NCI-H748 (cell line): Measurements from ENCODE around the gene MRS2.
"Not testable (repeated sequence)": the region's sequence is repeated elsewhere in the genome, so short reads cannot be mapped to it uniquely, and the experiment has no call there.

Source experiments
- DNase-seq: peaks from one replicate; lab custom pipeline; 2025; ENCODE audit not compliant: unreplicated experiment; lab: John Stamatoyannopoulos, UW

MRS2 gene, protein sequence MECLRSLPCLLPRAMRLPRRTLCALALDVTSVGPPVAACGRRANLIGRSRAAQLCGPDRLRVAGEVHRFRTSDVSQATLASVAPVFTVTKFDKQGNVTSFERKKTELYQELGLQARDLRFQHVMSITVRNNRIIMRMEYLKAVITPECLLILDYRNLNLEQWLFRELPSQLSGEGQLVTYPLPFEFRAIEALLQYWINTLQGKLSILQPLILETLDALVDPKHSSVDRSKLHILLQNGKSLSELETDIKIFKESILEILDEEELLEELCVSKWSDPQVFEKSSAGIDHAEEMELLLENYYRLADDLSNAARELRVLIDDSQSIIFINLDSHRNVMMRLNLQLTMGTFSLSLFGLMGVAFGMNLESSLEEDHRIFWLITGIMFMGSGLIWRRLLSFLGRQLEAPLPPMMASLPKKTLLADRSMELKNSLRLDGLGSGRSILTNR

GRCh38 chr6:24402697-24403500, at the start of gene MRS2:
MRS2 (plus strand) TSS chr6:24402936; CDS start chr6:24403047, 111 bp downstream.
- peak; percentile 99 for DNase-seq

DNA sequence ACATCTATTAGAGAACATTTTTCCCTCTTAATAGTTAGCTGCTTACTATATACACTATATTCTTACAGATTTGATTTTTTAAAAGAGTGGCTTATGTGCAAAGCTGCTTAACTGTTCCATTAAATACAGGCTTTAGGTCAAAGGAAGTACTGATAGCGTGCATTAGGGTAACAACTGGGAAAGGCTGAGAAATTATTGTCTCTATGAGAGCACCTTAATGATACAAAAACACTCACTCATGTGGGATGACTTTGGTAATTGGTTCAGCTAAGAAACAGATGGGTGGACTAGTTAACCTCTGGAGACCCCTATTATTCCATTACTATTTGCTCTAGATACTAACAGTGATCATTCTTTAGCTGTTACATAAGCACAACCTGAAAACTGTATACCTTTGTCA, 48.9 kb upstream of the MRS2 start:
- peak; percentile 50 for DNase-seq

- no peak for DNase-seq
Measured at GRCh38 chr6:24355393-24355792, 47.3 kb upstream of the MRS2 start.

DNA sequence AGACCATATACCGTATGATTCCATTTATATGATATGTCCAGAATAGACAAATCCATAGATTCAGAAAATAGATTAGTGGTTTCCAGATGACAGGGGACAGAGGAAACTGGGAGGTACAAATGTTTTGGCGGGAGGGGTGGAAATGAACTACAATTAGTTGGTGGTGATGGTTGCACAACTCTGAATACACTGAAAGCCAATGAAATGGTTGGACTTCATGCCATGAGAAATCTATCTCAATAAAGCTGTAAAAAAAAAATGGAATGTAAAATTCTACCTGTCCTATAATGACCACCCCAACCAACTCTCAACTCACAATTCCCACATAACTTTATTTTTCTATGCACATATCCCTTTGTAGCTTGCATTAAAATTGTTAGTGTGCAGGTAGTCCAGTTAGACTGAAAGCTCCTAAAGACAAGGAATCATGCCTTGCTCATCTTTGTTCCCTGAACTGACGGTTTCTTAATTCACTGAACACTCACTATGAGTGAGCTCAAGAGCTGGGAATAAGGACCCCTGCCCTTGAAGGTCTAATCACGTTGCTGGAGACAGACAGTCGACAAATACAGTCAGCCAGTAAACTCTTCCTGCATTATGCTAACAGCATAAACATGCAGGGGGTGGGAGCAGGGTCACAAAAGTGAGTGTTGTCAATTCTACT, 46.3 kb upstream of the MRS2 start:
- peak; percentile 36 for DNase-seq

- DNase-seq: peak; percentile 92
Measured at GRCh38 chr6:24357336-24358218, 45.2 kb upstream of the MRS2 start, which contains the start of gene DCDC2. DCDC2 (minus strand) TSS chr6:24358059; CDS start chr6:24357750, 309 bp downstream.

DNA sequence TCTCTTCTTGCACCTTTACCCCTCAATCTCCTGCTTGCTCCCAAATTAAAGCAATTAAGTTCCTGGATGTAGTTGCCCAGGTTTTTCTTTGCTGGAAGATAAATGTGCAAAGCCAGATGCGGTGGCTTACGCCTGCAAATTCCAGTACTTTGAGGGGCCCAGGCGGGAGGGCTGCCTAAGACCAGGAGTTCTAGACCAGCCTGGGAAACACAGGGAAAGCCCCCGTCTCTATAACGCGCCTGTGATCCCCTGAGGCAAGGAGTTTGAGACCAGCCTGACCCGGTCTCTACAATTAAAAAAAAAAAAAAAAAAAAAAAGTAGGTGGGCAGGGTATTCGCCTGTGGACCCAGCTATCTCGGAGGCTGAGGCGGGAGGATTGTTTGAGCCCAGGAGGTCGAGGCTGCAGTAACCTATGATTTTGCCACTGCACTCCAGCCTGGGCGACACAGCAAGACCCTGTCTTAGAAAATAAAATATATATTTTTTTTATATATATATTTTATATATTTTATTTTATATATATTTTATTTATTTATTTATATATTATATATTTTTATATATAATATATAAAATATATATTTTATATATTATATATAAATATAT, 44.4 kb upstream of the MRS2 start:
- peak; percentile 50 for DNase-seq

- DNase-seq: peak; percentile 100
Measured at GRCh38 chr6:24359640-24360454, 42.9 kb upstream of the MRS2 start.

- not testable (repeated sequence) for DNase-seq
Measured at GRCh38 chr6:24362363-24362762, 40.4 kb upstream of the MRS2 start.

DNA sequence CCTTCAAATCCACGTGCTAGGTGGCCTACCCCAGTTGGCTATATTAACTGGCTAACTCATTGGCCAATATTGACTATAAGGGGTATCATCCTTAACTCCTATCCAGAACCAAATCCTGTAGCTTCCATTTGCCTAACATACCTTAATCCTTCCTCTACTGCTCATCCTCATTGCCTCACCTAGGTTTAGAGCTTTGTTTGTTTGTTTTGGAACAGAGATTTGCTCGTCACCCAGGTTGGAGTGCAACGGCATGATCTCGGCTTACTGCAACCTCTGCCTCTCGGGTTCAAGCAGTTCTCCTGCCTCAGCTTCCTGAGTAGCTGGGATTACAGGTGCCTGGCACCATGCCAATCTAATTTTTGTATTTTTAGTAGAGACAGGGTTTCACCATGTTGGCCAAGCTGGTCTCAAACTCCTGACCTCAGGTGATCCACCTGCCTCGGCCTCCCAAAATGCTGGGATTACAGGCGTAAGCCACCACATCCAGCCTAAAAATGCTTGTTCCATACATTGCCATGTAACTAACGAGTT, 37.6 kb upstream of the MRS2 start:
- DNase-seq: not testable (repeated sequence)

- DNase-seq: no peak
Measured at GRCh38 chr6:24374612-24375011, 28.1 kb upstream of the MRS2 start.

DNA sequence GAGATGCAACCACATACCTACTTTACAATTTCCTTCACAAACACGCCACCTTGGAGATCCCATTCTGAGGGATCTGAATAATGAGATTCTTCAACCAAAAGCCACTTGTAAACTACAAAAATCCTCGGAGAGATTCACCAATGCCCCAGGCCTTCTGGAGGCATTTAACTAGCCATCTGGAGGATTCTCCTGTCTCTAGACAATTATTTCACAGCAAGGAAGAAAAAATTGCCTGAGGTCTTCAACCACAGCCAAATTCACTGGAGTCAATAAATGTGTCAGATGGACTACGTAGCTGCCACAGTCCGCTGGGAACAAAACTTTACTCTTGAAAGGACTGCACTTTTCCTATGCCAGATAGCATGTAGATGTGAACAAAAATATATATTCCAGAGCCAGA, 25.9 kb upstream of the MRS2 start:
- DNase-seq: no peak

DNA sequence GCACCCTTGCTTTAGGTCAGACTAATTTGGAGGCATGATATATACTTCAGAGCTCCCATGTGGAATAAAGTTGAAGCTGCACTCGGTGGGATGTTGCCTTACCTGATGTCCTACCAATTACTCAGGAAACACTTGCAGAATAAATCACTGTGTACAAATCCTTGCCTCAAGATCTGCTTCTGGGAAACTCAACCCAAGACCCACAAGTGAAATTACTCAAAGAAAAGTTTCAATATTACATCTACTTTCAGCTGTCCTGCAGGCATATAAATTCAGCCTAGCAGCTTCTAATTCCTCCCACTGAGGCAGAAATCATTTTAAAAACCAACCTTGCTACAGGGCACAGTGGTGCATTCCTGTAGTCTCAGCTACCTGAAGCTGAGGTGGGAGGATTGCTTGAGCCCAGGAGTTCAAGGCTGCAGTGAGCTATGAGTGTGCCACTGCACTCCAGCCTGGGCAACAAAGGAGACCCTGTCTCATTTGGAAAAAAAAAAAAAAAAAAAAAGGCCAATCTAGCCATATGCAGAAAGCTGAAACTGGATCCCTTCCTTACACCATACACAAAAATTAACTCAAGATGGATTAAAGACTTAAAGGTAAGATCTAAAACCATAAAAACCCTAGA, 24.2 kb upstream of the MRS2 start:
- no peak for DNase-seq

DNA sequence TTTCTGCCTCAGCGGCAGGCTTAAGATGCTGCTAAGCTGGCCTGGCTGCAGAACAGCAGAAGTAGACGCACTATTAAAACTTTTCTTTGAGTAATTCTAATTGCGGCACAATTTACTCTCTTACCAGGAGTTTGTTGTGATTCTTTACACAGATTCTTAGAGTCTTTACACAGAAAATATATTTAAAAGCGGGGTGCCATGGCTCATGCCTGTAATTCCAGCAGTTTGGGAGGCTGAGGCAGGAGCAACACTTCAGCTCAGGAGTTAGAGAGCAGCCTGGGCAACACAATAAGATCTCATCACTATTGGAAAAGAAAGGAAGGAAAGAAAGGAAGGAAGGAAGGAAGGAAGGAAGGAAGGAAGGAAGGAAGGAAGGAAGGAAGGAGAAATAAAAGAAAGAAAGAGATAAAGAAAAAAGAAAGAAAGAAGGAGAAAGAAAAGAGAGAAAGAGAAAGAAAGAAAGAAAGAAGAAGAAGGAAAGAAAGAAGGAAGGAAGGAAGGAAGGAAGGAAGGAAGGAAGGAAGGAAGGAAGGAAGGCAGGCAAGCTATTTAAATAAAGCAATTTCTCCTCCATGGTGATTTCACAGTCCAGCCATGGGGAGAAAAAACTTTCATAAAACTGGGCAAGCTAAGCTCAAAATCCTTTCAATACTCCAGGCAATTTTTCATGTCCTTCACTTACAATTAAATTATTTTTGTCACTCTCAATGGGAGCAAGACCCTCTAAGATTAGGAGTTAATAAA, 21.1 kb upstream of the MRS2 start:
- DNase-seq: no peak

- no peak for DNase-seq
Measured at GRCh38 chr6:24382220-24382540, 20.6 kb upstream of the MRS2 start.

DNA sequence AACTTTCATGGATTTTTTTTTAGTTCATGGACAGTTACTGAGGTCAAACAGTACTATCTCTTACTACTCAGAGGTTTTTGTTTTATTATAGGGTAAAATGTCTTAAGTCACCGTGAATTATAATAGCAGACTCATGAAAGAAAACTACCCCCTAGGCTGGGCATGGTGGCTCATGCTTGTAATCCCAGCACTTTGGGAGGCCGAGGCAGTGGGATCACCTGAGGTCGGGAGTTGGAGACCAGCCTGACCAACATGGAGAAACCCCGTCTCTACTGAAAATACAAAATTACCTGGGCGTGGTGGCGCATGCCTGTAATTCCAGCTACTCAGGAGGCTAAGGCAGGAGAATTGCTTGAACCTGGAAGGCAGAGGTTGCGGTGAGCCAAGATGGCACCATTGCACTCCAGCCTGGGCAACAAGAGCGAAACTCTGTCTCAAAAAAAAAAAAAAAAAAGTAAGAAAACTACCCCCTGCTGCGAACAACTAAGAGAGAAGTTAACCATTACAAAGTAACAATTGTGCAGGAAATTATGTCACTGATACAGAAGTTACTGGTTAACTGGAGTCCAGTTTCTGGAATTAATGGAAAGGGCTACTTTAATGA, 19.7 kb upstream of the MRS2 start:
- DNase-seq: not testable (repeated sequence)

DNA sequence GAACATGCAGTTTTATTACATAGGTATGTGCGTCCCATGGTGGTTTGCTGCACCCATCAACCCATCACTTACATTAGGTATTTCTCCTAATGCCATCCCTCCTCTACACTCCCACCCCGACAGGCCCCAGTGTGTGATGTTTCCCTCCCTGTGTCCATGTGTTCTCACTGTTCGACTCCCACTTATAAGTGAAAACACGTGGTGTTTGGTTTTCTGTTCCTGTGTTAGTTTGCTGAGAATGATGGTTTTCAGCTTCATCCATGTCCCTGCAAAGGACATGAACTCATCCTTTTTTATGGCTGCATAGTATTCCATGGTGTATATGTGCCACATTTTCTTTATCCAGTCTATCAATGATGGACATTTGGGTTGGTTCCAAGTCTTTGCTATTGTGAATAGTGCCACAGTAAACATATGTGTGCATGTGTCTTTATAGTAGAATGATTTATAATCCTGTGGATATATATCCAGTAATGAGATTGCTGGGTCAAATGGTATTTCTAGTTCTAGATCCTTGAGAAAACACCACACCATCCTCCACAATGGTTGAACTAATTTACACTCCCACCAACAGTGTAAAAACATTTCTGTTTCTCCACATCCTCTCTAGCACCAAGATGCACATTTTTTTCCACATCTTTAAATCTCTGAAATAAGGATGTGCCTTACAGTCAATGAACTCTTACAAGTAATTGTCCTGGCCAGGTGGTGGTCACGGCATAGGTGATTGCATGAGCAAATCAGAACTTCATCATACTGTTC, 18.2 kb upstream of the MRS2 start:
- DNase-seq: not testable (repeated sequence)
